Liver (tissue), 9 donors: ENCODE results near the gene ACVR1. TPM values are rescaled to one million over a fixed set of nuclear protein-coding genes. Genes with fewer than 3 reads are reported as not detected.

Source experiments
- DNase-seq: peaks from one replicate; pipeline ENCODE4 v3.0.0-alpha.2; 2017; ENCODE audit warnings: low spot score
- H3K27ac ChIP-seq, 2 donors: one replicate each; pipeline ENCODE4 v1.7.0; 2013; ENCODE audit warnings: inconsistent platforms in 2 of 2, low read length in 2 of 2, control low read depth in 1 of 2, low read depth in 1 of 2, mild to moderate bottlenecking in 1 of 2
- H3K27me3 ChIP-seq, 4 donors: one replicate each; pipeline versions ENCODE4 v1.6.1 to v1.7.0; 2013; ENCODE audit warnings: low read length in 3 of 4, inconsistent platforms in 1 of 4, mild to moderate bottlenecking in 1 of 4, moderate library complexity in 1 of 4; ENCODE audit not compliant: control insufficient read depth in 4 of 4, insufficient read depth in 4 of 4
- H3K36me3 ChIP-seq, 4 donors: one replicate each; pipeline versions ENCODE4 v1.6.1 to v1.7.0; 2013; ENCODE audit warnings: low read length in 3 of 4, mild to moderate bottlenecking in 3 of 4, low read depth in 1 of 4, moderate library complexity in 1 of 4; ENCODE audit not compliant: control insufficient read depth in 4 of 4, insufficient read depth in 3 of 4
- H3K4me1 ChIP-seq, 4 donors: one replicate each; pipeline versions ENCODE4 v1.6.1 to v1.7.0; 2013; ENCODE audit warnings: low read length in 3 of 4, mild to moderate bottlenecking in 3 of 4, moderate library complexity in 1 of 4; ENCODE audit not compliant: control insufficient read depth in 4 of 4, insufficient read depth in 4 of 4
- H3K4me3 ChIP-seq, 3 donors: one replicate each; pipeline versions ENCODE4 v1.6.1 to v1.7.0; 2013; ENCODE audit warnings: low read length in 3 of 3, control low read depth in 1 of 3, low read depth in 1 of 3, mild to moderate bottlenecking in 1 of 3
- H3K9ac ChIP-seq, 2 donors: one replicate each; pipeline ENCODE4 v1.7.0; 2013; ENCODE audit warnings: low read length in 2 of 2, mild to moderate bottlenecking in 2 of 2, moderate library complexity in 2 of 2, control low read depth in 1 of 2, low read depth in 1 of 2
- H3K9me3 ChIP-seq, 4 donors: one replicate each; pipeline versions ENCODE4 v1.6.1 to v1.7.0; 2013; ENCODE audit warnings: low read length in 3 of 4; ENCODE audit not compliant: control insufficient read depth in 4 of 4
- EGR1 ChIP-seq, 2 donors: IDR thresholded peaks; 2 replicates each; pipeline ENCODE4 v1.6.1; 2016 to 2018; ENCODE audit warnings: antibody characterized with exemption in 2 of 2, low read depth in 2 of 2
- FOXA1 ChIP-seq: IDR thresholded peaks from 2 replicates; pipeline ENCODE4 v1.6.1; 2016; ENCODE audit warnings: antibody characterized with exemption
- GABPA ChIP-seq, 2 donors: IDR thresholded peaks in 1 of 2; conservative IDR thresholded peaks in 1 of 2; 2 replicates each; pipeline ENCODE4 v1.6.1; 2016; ENCODE audit warnings: antibody characterized with exemption in 2 of 2, mild to moderate bottlenecking in 1 of 2, moderate library complexity in 1 of 2
- HNF4A ChIP-seq, 2 donors: conservative IDR thresholded peaks; 2 replicates each; pipeline ENCODE4 v1.6.1; 2016; ENCODE audit warnings: antibody characterized with exemption in 2 of 2, mild to moderate bottlenecking in 2 of 2
- HNF4G ChIP-seq: IDR thresholded peaks from 2 replicates; pipeline ENCODE4 v1.6.1; 2016; ENCODE audit warnings: antibody characterized with exemption
- JUND ChIP-seq, 2 donors: IDR thresholded peaks; 2 replicates each; pipeline ENCODE4 v1.6.1; 2016; ENCODE audit warnings: antibody characterized with exemption in 2 of 2
- MAX ChIP-seq: IDR thresholded peaks from 2 replicates; pipeline ENCODE4 v1.6.1; 2016; ENCODE audit warnings: antibody characterized with exemption
- NR2F2 ChIP-seq: IDR thresholded peaks from 2 replicates; pipeline ENCODE4 v1.6.1; 2016; ENCODE audit warnings: antibody characterized with exemption
- RAD21 ChIP-seq, 2 donors: IDR thresholded peaks; 2 replicates each; pipeline ENCODE4 v1.6.1; 2016; ENCODE audit warnings: antibody characterized with exemption in 2 of 2, mild to moderate bottlenecking in 2 of 2
- REST ChIP-seq: IDR thresholded peaks from 2 replicates; pipeline ENCODE4 v1.6.1; 2016; ENCODE audit warnings: antibody characterized with exemption, mild to moderate bottlenecking
- SP1 ChIP-seq: IDR thresholded peaks from 2 replicates; pipeline ENCODE4 v1.6.1; 2018; ENCODE audit warnings: antibody characterized with exemption, mild to moderate bottlenecking
- TAF1 ChIP-seq: conservative IDR thresholded peaks from 2 replicates; pipeline ENCODE4 v1.6.1; 2016; ENCODE audit warnings: antibody characterized with exemption, mild to moderate bottlenecking
- YY1 ChIP-seq: IDR thresholded peaks from 2 replicates; pipeline ENCODE4 v1.6.1; 2016; ENCODE audit warnings: antibody characterized with exemption, mild to moderate bottlenecking
- WGBS: extraction: QIAGEN DNeasy Blood & Tissue Kit; methylation state at CpG from one replicate; pipeline ENCODE4 v1.1.7; 2013; 5-methylcytosine and 5-hydroxymethylcytosine counted together
- polyA plus RNA-seq, 2 donors: library from polyadenylated mRNA; stranded (reverse) in 1 of 2; unstranded in 1 of 2; fragments of 200-250 nt in 1 of 2; fragments of >200 nt in 1 of 2; fragmentation: Nextera tagmentation in 1 of 2; extraction: Ambion mirVana in 1 of 2; gene quantifications; one replicate each; pipeline versions ENCODE4 v1.2.1 to v1.2.3, GENCODE V29; 2013 to 2015
- total RNA-seq, 2 donors: library from RNA; depleted of rRNA; stranded (reverse); fragments of >200 nt; gene quantifications; one replicate each; pipeline ENCODE4 v1.2.3, GENCODE V29; 2014
- TF ChIP-seq, protein P1 (sequence below): fragments of 150-350 bp; IDR thresholded peaks from 2 replicates; pipeline ENCODE4 v1.5.1; 2017; ENCODE audit warnings: improper control_type of control experiment, low read depth, low read length; ENCODE audit not compliant: missing input control
- donor health status: healthy.
- donor health status: healthy.
- donor health status: healthy.
- donor health status: healthy.
- donor health status: healthy.

ACVR1 gene
- total and polyA plus RNA-seq, 4 donors = 6.2 to 20.4 (median 8.5) TPM

- Histone ChIP-seq H3K4me3 (no peak overlapping the region), H3K27me3 (no peaks in the 10 kb centered on the region), H3K27ac (no peak overlapping the region), H3K9ac (no peak overlapping the region), H3K9me3 (no peaks in the 10 kb centered on the region), H3K36me3 (no peaks in the 10 kb centered on the region), H3K4me1 (no peaks in the 10 kb centered on the region)
- DNase-seq = no peak
- WGBS = 93% methylated on average over 1 of the region's 1 CpG
- TF ChIP-seq MAX (no peak), EGR1 (IDR thresholded peaks at IDR 0.05; ENCODE audit: low read depth in 2 of 2) (no peak), JUND (IDR thresholded peaks at IDR 0.05) (no peak), NR2F2 (no peak), YY1 (no peak), HNF4A (conservative IDR thresholded peaks at IDR 0.05) (no peak), FOXA1 (no peak), RAD21 (IDR thresholded peaks at IDR 0.05) (no peak)
Observed at GRCh38 chr2:157891643-157892041, 15.5 kb upstream of the ACVR1 start.

DNA sequence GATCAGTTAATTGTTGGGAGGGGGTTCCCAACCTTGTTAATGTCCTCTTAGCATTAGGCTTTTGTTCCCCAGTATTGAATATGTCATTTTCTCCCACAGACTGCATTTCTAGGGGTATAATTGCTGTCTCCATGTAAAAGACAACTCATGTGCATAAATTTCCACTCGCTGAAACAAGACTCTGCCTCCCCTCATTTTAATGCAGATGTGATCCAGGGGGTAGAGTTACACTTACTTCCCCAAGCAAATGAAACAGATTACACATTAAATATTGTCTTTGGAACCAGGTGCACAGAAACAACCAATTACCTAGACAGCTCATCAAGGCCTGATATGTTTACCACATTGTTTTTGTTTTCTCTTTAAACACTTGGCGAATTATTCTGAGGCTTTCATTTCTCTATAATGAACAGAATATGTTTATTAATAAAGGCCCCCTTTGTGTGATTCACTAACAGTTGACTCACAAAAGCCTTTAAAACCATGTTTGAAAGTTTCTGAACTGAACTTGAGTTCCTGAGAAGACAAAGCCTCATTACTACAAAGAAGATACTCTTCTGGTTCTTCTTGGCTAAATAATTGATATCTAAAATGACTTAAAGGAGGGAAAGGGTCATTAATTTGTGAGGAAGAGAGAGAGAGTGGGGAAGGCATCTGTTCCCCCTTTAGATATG lies 15.0 kb upstream of the ACVR1 start:
- 87% methylated on average over 2 of the region's 2 CpGs for WGBS
- Histone ChIP-seq H3K4me3 (no peak overlapping the region), H3K27ac (no peak overlapping the region), H3K27me3 (no peaks in the 10 kb centered on the region), H3K9ac (no peak overlapping the region), H3K36me3 (no peaks in the 10 kb centered on the region), H3K9me3 (no peaks in the 10 kb centered on the region), H3K4me1 (no peaks in the 10 kb centered on the region)
- no peak for TF ChIP-seq NR2F2
- TF ChIP-seq, protein P1, sequence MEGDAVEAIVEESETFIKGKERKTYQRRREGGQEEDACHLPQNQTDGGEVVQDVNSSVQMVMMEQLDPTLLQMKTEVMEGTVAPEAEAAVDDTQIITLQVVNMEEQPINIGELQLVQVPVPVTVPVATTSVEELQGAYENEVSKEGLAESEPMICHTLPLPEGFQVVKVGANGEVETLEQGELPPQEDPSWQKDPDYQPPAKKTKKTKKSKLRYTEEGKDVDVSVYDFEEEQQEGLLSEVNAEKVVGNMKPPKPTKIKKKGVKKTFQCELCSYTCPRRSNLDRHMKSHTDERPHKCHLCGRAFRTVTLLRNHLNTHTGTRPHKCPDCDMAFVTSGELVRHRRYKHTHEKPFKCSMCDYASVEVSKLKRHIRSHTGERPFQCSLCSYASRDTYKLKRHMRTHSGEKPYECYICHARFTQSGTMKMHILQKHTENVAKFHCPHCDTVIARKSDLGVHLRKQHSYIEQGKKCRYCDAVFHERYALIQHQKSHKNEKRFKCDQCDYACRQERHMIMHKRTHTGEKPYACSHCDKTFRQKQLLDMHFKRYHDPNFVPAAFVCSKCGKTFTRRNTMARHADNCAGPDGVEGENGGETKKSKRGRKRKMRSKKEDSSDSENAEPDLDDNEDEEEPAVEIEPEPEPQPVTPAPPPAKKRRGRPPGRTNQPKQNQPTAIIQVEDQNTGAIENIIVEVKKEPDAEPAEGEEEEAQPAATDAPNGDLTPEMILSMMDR = no peak
- no peak for TF ChIP-seq REST
- TF ChIP-seq TAF1 = no peak
- no peak for TF ChIP-seq YY1
- no peak for TF ChIP-seq MAX
- no peak for TF ChIP-seq HNF4G
- no peak for TF ChIP-seq FOXA1
- TF ChIP-seq SP1 = no peak
- TF ChIP-seq GABPA (IDR thresholded peaks at IDR 0.05 in 1 of 2, conservative IDR thresholded peaks at IDR 0.05 in 1 of 2) = no peak
- no peak for TF ChIP-seq EGR1 (IDR thresholded peaks at IDR 0.05; ENCODE audit: low read depth in 2 of 2)
- no peak for DNase-seq
